ENCODE measurements around the gene SPON1.

The SPON1 gene

GRCh38 chr11:14299921-14300320 is 337.4 kb downstream of the SPON1 start:
- DNase-seq, result no peak

GRCh38 chr11:14300661-14301304 is 338.3 kb downstream of the SPON1 start:
- peak; percentile 54 for DNase-seq

- no peak for DNase-seq
These were observed 342.1 kb downstream of the SPON1 start for GRCh38 chr11:14304601-14305000.

GRCh38 chr11:14305649-14306048 is 343.1 kb downstream of the SPON1 start:
- DNase-seq, result no peak

GRCh38 chr11:14306481-14306880 is 344.0 kb downstream of the SPON1 start:
- DNase-seq, result no peak

DNA sequence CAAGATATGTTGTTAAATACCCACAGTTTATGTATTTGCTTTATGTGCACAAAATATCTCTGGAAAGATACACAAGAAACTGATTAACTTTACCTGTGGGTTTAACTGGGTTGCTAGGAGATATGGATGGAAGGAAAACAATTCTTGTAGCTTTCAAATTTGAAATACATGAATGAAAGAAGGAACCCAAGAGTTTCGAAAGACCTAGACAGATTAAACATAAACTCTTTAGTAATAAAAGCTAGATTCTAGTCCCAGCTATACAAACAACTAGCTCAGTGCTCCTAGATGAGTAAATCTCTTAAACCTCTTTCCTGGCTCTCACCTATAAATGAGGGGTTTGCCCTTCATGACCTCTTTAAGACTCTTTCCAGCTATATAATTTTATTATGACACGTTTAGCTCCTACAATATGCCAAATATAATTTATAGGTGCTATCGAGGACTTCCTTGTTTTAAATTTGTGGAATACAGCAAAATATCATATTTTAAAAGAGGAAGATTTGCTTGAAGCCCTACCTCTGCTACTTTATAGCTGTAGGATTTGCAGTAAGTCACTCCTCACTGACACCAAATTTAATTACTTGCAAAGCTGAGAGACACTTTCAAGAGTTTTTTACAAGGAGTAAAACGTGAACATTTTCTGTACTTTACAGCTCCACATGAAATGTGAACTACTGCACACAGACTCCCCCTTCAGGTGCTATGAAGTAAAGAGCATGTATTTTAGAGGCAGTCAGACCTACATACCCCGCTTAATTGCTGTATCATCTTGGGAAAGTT is 345.8 kb downstream of the SPON1 start:
- DNase-seq, result peak; percentile 38

DNA sequence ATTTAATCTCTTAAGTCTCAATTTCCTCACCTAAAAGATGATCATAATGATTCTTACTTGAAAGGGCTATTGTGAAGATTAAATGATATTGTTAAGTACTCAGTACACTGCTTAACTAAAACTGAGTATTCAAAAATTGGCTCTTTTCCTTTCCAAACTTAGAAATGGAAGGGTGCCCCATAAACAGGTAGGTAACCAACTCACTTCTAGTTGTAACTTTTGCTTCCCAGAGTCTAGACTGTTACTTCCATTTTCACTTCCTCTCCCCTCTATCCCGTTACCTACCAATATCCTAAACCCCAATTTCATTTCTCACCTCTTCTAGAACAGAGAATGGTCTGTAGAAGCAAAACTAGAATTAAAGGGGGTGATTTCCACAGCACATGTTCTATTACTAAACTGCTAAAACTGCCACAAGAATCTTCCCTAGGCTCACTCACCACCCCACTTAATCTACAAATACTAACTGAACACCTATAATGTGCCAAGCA is 346.4 kb downstream of the SPON1 start:
- no peak for DNase-seq

GRCh38 chr11:14309425-14310192 is 347.1 kb downstream of the SPON1 start:
- peak; percentile 85 for DNase-seq

GRCh38 chr11:14310679-14311078 is 348.2 kb downstream of the SPON1 start:
- no peak for DNase-seq

GRCh38 chr11:14312736-14313438 is 350.4 kb downstream of the SPON1 start:
- DNase-seq, result no peak

GRCh38 chr11:14314127-14314526 is 351.6 kb downstream of the SPON1 start:
- no peak for DNase-seq

GRCh38 chr11:14315130-14315529 is 352.6 kb downstream of the SPON1 start:
- DNase-seq, result no peak

All from NCI-H1105 treated with DMSO at 0.1 percent for 48 hours (cell line).